ENCODE measurements around the gene ZNF639. TPM values are rescaled to one million over a fixed set of nuclear protein-coding genes. Genes with fewer than 3 reads are reported as not detected.

ZNF639 gene
- total and polyA plus RNA-seq, 10 of the 15 experiments (the other 5 are each of a cell fraction or from before 2014, with no cell fraction given), result 16.3 to 61.2 (median 35.3) TPM

DNA sequence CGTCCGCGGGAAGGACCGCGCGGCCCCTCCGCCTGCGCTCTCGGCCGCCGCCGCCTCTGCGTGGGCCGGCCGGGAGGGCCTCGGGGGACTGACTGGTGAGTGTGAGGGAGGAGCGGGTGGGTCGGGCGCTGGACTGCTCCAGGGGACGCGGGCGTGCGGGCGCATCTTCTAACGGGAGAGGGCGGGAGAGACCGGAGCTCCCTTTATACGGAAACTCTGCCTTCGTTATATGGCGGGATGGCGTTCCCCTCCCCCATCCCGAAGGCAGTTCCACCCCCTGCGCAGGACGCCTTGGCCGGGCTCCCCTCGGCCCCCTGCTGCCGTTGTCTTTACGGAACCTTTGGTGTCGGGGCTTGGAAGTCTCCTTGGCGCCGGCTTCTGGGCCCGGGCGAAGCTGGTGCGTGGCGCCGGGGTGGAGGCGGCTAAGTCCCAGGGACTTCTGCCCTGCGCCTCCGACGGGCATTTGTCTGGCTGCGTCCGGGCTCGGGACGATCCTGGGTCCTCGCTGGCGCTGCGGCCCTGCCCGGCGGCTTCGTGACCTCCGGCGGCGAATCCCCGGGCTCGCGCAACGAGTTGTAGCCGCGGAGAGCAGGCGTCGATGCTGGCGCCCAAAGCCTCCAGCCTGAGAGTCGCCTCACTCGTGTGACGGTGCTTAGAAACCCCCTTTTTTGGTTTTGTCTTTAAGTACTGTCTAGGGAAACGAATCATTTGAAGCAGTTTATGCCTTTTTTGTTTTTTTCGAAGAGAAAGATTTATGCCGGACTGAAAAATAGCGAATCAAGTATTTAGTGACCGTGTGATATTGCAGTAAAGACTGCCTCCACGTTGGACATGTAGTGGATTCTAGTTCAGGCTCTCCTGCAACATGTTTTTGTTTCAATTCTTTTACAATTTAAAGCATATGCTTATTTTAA, 623 bp downstream of the ZNF639 start (continued):
- TF ChIP-seq, protein P1, sequence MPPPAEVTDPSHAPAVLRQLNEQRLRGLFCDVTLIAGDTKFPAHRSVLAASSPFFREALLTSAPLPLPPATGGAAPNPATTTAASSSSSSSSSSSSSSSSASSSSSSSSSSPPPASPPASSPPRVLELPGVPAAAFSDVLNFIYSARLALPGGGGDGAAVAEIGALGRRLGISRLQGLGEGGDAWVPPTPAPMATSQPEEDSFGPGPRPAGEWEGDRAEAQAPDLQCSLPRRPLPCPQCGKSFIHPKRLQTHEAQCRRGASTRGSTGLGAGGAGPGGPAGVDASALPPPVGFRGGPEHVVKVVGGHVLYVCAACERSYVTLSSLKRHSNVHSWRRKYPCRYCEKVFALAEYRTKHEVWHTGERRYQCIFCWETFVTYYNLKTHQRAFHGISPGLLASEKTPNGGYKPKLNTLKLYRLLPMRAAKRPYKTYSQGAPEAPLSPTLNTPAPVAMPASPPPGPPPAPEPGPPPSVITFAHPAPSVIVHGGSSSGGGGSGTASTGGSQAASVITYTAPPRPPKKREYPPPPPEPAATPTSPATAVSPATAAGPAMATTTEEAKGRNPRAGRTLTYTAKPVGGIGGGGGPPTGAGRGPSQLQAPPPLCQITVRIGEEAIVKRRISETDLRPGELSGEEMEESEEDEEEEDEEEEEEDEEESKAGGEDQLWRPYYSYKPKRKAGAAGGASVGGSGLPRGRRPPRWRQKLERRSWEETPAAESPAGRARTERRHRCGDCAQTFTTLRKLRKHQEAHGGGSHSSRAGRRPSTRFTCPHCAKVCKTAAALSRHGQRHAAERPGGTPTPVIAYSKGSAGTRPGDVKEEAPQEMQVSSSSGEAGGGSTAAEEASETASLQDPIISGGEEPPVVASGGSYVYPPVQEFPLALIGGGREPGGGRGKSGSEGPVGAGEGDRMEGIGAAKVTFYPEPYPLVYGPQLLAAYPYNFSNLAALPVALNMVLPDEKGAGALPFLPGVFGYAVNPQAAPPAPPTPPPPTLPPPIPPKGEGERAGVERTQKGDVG (CRISPR knock-in tag; IDR thresholded peaks at IDR 0.05), result no peak
- no peak for TF ChIP-seq RAD21 (IDR thresholded peaks at IDR 0.05; ENCODE audit: insufficient read depth, low read depth, low read length)
- TF ChIP-seq, protein P2, sequence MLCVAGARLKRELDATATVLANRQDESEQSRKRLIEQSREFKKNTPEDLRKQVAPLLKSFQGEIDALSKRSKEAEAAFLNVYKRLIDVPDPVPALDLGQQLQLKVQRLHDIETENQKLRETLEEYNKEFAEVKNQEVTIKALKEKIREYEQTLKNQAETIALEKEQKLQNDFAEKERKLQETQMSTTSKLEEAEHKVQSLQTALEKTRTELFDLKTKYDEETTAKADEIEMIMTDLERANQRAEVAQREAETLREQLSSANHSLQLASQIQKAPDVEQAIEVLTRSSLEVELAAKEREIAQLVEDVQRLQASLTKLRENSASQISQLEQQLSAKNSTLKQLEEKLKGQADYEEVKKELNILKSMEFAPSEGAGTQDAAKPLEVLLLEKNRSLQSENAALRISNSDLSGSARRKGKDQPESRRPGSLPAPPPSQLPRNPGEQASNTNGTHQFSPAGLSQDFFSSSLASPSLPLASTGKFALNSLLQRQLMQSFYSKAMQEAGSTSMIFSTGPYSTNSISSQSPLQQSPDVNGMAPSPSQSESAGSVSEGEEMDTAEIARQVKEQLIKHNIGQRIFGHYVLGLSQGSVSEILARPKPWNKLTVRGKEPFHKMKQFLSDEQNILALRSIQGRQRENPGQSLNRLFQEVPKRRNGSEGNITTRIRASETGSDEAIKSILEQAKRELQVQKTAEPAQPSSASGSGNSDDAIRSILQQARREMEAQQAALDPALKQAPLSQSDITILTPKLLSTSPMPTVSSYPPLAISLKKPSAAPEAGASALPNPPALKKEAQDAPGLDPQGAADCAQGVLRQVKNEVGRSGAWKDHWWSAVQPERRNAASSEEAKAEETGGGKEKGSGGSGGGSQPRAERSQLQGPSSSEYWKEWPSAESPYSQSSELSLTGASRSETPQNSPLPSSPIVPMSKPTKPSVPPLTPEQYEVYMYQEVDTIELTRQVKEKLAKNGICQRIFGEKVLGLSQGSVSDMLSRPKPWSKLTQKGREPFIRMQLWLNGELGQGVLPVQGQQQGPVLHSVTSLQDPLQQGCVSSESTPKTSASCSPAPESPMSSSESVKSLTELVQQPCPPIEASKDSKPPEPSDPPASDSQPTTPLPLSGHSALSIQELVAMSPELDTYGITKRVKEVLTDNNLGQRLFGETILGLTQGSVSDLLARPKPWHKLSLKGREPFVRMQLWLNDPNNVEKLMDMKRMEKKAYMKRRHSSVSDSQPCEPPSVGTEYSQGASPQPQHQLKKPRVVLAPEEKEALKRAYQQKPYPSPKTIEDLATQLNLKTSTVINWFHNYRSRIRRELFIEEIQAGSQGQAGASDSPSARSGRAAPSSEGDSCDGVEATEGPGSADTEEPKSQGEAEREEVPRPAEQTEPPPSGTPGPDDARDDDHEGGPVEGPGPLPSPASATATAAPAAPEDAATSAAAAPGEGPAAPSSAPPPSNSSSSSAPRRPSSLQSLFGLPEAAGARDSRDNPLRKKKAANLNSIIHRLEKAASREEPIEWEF (IDR thresholded peaks at IDR 0.05; ENCODE audit: insufficient replicate concordance, low read depth, low read length), result no peak
- no peak for TF ChIP-seq GABPA (IDR thresholded peaks at IDR 0.05; ENCODE audit: low read depth)
- TF ChIP-seq BCL11A (IDR thresholded peaks at IDR 0.05; ENCODE audit: low read depth, low read length), result no peak
- TF ChIP-seq PML (IDR thresholded peaks at IDR 0.05; ENCODE audit: low read length), result no peak; the same call in 1 of the 2 replicates
- 0 out of 2 replicates have a peak, but pooled peaks have one; percentile 9 for TF ChIP-seq GATAD2B (conservative IDR thresholded peaks at IDR 0.05; ENCODE audit: low read depth)
- TF ChIP-seq, protein P3, sequence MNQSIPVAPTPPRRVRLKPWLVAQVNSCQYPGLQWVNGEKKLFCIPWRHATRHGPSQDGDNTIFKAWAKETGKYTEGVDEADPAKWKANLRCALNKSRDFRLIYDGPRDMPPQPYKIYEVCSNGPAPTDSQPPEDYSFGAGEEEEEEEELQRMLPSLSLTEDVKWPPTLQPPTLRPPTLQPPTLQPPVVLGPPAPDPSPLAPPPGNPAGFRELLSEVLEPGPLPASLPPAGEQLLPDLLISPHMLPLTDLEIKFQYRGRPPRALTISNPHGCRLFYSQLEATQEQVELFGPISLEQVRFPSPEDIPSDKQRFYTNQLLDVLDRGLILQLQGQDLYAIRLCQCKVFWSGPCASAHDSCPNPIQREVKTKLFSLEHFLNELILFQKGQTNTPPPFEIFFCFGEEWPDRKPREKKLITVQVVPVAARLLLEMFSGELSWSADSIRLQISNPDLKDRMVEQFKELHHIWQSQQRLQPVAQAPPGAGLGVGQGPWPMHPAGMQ (IDR thresholded peaks at IDR 0.05; ENCODE audit: borderline replicate concordance), result no peak
- no peak for TF ChIP-seq SIX5 (IDR thresholded peaks at IDR 0.05; ENCODE audit: low read depth, low read length, severe bottlenecking)
- no peak for TF ChIP-seq EP300 (IDR thresholded peaks at IDR 0.05; ENCODE audit: borderline replicate concordance in 1 of 2, control insufficient read depth in 1 of 2, low read depth in 2 of 2, low read length in 2 of 2)
- TF ChIP-seq RB1 (IDR thresholded peaks at IDR 0.05; ENCODE audit: borderline replicate concordance), result peak; percentile 29; the same call in 1 of the 2 replicates
- no peak for TF ChIP-seq PAX5 (IDR thresholded peaks at IDR 0.05; ENCODE audit: borderline replicate concordance, low read depth, low read length)
- TF ChIP-seq BACH1 (IDR thresholded peaks at IDR 0.05; ENCODE audit: borderline replicate concordance), result no peak; the same call in 1 of the 2 replicates
- TF ChIP-seq, protein P4, sequence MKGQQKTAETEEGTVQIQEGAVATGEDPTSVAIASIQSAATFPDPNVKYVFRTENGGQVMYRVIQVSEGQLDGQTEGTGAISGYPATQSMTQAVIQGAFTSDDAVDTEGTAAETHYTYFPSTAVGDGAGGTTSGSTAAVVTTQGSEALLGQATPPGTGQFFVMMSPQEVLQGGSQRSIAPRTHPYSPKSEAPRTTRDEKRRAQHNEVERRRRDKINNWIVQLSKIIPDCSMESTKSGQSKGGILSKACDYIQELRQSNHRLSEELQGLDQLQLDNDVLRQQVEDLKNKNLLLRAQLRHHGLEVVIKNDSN (IDR thresholded peaks at IDR 0.05; ENCODE audit: borderline replicate concordance, extremely low read length, insufficient read depth, low read depth, low read length), result no peak
- no peak for TF ChIP-seq CBFB (IDR thresholded peaks at IDR 0.05; ENCODE audit: low read depth)
- TF ChIP-seq NBN (IDR thresholded peaks at IDR 0.05), result peak; percentile 67; the same call in 1 of the 2 replicates
- TF ChIP-seq IRF4 (IDR thresholded peaks at IDR 0.05; ENCODE audit: low read depth, low read length), result no peak
- no peak for TF ChIP-seq SREBF2 (IDR thresholded peaks at IDR 0.05; ENCODE audit: low read length)
- 0 out of 2 replicates have a peak, but pooled peaks have one; percentile 2 for TF ChIP-seq ZNF24 (IDR thresholded peaks at IDR 0.05)

All from GM12878 (cell line).